Measurements from ENCODE around the gene DAD1.
"Not testable (repeated sequence)": the region's sequence is repeated elsewhere in the genome, so short reads cannot be mapped to it uniquely, and the experiment has no call there.

DAD1 gene

GRCh38 chr14:22551605-22551997, 37.4 kb downstream of the DAD1 start:
- no peak for DNase-seq

DNA sequence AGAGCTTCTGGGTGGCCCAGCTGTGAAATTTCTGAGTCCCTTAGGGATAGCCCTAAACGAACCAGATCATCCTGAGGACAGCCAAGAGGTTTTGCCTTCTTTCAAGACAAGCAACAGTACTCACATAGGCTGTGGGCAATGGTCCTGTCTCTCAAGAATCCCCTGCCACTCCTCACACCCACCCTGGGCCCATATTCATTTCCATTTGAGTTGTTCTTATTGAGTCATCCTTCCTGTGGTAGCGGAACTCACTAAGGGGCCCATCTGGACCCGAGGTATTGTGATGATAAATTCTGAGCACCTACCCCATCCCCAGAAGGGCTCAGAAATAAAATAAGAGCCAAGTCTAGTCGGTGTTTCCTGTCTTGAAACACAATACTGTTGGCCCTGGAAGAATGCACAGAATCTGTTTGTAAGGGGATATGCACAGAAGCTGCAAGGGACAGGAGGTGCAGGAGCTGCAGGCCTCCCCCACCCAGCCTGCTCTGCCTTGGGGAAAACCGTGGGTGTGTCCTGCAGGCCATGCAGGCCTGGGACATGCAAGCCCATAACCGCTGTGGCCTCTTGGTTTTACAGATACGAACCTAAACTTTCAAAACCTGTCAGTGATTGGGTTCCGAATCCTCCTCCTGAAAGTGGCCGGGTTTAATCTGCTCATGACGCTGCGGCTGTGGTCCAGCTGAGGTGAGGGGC, 38.9 kb downstream of the DAD1 start:
- no peak for DNase-seq

DNA sequence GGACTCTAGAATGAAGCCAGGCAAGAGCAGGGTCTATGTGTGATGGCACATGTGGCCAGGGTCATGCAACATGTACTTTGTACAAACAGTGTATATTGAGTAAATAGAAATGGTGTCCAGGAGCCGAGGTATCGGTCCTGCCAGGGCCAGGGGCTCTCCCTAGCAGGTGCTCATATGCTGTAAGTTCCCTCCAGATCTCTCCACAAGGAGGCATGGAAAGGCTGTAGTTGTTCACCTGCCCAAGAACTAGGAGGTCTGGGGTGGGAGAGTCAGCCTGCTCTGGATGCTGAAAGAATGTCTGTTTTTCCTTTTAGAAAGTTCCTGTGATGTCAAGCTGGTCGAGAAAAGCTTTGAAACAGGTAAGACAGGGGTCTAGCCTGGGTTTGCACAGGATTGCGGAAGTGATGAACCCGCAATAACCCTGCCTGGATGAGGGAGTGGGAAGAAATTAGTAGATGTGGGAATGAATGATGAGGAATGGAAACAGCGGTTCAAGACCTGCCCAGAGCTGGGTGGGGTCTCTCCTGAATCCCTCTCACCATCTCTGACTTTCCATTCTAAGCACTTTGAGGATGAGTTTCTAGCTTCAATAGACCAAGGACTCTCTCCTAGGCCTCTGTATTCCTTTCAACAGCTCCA, 39.6 kb downstream of the DAD1 start:
- DNase-seq = no peak

DNA sequence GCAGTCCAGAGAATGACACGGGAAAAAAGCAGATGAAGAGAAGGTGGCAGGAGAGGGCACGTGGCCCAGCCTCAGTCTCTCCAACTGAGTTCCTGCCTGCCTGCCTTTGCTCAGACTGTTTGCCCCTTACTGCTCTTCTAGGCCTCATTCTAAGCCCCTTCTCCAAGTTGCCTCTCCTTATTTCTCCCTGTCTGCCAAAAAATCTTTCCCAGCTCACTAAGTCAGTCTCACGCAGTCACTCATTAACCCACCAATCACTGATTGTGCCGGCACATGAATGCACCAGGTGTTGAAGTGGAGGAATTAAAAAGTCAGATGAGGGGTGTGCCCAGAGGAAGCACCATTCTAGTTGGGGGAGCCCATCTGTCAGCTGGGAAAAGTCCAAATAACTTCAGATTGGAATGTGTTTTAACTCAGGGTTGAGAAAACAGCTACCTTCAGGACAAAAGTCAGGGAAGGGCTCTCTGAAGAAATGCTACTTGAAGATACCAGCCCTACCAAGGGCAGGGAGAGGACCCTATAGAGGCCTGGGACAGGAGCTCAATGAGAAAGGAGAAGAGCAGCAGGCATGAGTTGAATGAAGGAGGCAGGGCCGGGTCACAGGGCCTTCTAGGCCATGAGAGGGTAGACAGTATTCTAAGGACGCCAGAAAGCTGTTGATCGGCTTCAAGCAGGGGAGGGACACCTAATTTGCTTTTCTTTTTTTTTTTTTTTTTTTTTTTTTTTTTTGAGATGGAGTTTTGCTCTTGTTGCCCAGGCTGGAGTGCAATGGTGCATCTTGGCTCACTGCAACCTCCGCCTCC, 40.9 kb downstream of the DAD1 start:
- DNase-seq = no peak

GRCh38 chr14:22547313-22547947, 41.6 kb downstream of the DAD1 start:
- no peak for DNase-seq

DNA sequence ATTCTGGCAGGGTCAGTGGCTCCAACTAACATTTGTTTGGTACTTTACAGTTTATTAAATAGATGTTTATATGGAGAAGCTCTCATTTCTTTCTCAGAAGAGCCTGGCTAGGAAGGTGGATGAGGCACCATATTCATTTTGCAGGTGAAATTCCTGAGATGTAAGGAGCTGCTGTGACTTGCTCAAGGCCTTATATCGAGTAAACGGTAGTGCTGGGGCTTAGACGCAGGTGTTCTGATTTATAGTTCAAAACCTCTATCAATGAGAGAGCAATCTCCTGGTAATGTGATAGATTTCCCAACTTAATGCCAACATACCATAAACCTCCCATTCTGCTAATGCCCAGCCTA, 42.3 kb downstream of the DAD1 start:
- DNase-seq = no peak

- no peak for DNase-seq
Measured at GRCh38 chr14:22545842-22546721, 42.9 kb downstream of the DAD1 start.

- no peak for DNase-seq
Measured at GRCh38 chr14:22544881-22545420, 44.1 kb downstream of the DAD1 start.

DNA sequence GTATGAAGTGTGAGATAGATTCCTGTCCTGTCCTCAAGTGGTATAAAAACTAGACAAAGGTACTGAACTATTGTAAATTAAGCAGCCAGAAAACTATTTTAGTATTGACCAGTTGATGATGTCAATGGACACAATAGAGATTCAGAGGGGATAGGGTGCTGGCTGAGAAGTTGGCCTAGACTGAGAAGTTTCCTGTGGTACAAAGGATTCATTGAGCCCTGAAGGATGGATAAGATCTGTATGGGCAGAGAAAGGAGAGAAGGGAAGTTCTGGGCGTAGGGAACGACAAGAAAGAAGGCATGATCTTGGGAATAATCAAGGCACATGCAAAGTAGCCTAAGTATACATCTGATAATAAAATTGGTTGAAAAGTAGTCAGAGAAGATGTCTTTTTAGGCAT, 44.6 kb downstream of the DAD1 start:
- no peak for DNase-seq

- not testable (repeated sequence) for DNase-seq
Measured at GRCh38 chr14:22543570-22544357, 45.3 kb downstream of the DAD1 start.

GRCh38 chr14:22542360-22542759, 46.7 kb downstream of the DAD1 start:
- no peak for DNase-seq

DNA sequence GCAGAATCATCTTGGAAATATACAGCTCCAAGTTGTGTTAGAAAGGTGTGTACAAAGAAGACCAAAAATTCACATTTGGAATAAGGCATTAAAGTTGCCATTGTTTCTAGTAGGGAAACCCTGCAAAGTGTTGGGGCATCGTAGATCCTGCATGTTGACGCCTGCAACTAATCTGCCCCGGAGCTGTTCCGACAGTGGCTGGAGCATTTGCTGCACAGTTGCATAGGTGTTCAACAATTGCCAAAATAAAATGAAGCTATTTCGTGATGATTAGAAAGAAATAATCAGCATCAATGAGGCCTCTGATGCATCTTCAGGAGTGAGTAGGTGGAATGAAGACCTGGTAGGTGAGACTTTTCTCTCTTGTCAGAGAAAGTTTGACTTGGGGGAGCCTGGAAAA, 47.3 kb downstream of the DAD1 start:
- DNase-seq = no peak

GRCh38 chr14:22540811-22541360, 48.1 kb downstream of the DAD1 start:
- no peak for DNase-seq

GRCh38 chr14:22540293-22540692, 48.7 kb downstream of the DAD1 start:
- DNase-seq = no peak

DNA sequence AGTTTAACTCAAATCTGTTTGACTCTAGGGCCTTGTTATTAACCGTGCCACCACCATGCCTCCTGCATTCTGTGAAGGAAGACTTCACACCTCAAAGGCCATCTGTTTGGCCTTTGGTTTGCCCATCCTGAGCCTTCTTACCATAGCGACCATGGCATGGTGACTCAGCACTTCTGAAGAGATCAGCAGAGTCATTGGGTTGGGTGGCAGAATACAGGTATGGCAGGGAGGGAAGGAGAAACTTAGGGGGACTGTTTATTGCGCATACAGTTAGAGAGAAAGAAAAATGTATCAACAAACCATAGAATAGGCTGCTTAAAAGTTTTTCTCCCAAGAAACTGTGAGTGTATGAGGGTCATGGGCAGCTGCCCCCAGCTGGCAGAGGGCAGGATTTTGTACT, 49.2 kb downstream of the DAD1 start:
- DNase-seq = no peak

DNA sequence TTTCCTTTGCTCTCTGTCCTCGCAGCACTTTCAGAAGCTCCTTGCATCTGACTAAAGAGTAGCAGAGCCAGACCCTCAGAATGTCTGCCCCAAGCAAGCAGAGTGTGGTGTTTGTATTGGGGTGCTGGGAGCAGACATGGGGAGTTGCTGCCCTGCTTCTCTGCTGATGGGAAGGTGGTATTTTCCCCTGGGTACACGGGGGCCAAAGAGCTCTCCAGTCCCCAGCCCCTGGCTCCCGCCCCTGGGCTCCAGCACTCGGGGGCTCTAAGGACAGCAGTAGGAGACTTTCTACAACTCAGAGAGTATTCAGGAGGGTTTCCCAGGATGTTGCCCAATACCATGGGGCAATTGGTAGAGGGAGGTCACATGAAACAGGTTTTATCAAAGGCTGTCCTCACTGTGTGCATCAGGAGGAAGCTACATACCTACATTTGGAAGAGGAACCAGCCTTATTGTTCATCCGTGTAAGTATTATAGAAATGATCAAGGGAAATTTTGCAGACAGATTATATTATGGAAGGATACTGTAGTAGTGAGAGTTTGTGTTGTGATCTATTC, 50.3 kb downstream of the DAD1 start:
- no peak for DNase-seq

- no peak for DNase-seq
Measured at GRCh38 chr14:22537436-22538310, 51.4 kb downstream of the DAD1 start.

GRCh38 chr14:22536853-22537338, 52.1 kb downstream of the DAD1 start:
- no peak for DNase-seq

GRCh38 chr14:22535916-22536315, 53.1 kb downstream of the DAD1 start:
- DNase-seq = no peak

GRCh38 chr14:22535126-22535525, 53.9 kb downstream of the DAD1 start:
- DNase-seq = no peak

Measured in NCI-H510A (cell line).